Activated T-cell treated with anti-CD3 and anti-CD28 coated beads for 1 hour (primary cell): ENCODE results near the gene C11orf52.

Source experiments
- DNase-seq: peaks from one replicate; pipeline ENCODE4 v3.0.0-alpha.2; 2020; ENCODE audit warnings: low read depth

C11orf52 gene

GRCh38 chr11:111976119-111976766 is 57.5 kb downstream of the C11orf52 start:
- DNase-seq = no peak
